ENCODE results near the gene PRLHR. TPM values are rescaled to one million over a fixed set of nuclear protein-coding genes. Genes with fewer than 3 reads are reported as not detected.
A peak's percentile ranks its signal among the peaks of the same experiment; 100 is the strongest.

Gene PRLHR
- total RNA-seq, 1 experiment from 2014 or later, result not detected

DNA sequence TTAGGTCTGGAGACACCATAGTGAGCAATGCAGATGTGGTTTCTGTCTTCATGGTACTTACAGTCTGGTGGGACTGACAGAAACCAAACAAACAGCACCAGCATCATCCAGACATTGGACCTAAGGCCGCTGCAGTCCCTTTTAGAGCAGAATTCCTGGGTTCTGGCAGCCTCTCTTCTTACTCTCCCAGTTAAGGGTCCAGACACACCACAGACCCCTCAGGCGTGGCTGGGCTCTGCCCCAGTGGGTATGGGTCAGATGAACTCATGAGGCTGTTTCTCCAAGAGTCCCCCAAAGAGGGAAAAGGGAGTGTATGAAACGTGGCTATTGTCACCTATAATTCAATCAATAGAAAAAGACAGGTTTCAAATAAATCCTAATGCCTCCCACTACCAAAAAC is 31.3 kb downstream of the PRLHR start:
- ChIA-PET POLR2A (interaction anchor here (0.5 kb wide), 1 partner anchor 236 kb away, joined by 3 read pairs; no protein-coding TSS in a partner anchor), CTCF (interaction anchor here (0.6 to 9.7 kb wide), 5 partner anchors 13 to 466 kb away, joined by 3 to 161 read pairs (median 3); no protein-coding TSS in a partner anchor)
- intact Hi-C loops (cut with micrococcal nuclease), result no loop called here
- no peak for DNase-seq (ENCODE audit: unreplicated experiment)
- Mint-ChIP-seq H3K9me3 (ENCODE audit: unreplicated experiment) (peaks cover 16% of the 10 kb centered on the region), H3K4me1 (ENCODE audit: insufficient read depth, unreplicated experiment) (peaks cover 10% of the 10 kb centered on the region), H3K27ac (ENCODE audit: low read depth, unreplicated experiment) (no peak overlapping the region), H3K4me3 (ENCODE audit: unreplicated experiment) (no peak overlapping the region), H3K36me3 (ENCODE audit: insufficient read depth, unreplicated experiment) (no peaks in the 10 kb centered on the region), H3K27me3 (ENCODE audit: insufficient read depth, unreplicated experiment) (no peaks in the 10 kb centered on the region)
- no TSS peak for BruUV-seq (replicated peaks)
- TF ChIP-seq, protein P1, sequence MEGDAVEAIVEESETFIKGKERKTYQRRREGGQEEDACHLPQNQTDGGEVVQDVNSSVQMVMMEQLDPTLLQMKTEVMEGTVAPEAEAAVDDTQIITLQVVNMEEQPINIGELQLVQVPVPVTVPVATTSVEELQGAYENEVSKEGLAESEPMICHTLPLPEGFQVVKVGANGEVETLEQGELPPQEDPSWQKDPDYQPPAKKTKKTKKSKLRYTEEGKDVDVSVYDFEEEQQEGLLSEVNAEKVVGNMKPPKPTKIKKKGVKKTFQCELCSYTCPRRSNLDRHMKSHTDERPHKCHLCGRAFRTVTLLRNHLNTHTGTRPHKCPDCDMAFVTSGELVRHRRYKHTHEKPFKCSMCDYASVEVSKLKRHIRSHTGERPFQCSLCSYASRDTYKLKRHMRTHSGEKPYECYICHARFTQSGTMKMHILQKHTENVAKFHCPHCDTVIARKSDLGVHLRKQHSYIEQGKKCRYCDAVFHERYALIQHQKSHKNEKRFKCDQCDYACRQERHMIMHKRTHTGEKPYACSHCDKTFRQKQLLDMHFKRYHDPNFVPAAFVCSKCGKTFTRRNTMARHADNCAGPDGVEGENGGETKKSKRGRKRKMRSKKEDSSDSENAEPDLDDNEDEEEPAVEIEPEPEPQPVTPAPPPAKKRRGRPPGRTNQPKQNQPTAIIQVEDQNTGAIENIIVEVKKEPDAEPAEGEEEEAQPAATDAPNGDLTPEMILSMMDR (IDR thresholded peaks at IDR 0.05; ENCODE audit: unreplicated experiment), result no peak

DNA sequence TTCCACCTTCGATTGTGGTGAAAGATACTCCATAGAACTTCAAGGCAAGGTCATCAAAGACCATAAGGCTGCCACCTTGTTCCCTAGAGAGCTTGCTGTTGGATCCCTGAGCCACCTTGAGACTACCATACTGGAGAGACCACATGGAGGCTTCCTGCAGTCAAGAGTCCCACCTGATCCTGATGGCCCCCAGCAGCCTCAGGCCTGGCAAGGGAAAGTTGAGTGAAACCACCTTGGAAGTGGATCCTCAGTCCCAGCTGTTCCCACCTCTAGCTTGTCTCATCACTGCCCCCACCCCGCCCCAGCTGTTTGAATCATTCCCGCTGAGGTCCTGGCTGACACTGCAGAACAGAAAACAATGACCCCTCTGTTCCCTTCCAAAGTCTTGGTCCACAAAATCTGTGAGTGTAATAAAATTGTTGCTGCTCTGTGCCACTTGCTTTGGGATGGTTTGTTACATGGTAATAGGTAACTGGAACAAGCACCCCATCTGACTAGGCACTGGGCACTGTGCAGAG is 32.0 kb downstream of the PRLHR start:
- ChIA-PET CTCF (interaction anchor here (0.6 to 0.8 kb wide), 2 partner anchors 158 to 1347 kb away, joined by 3 read pairs; no protein-coding TSS in a partner anchor), POLR2A (interaction anchor here (0.6 kb wide), 1 partner anchor 98 kb away, joined by 3 read pairs; no protein-coding TSS in a partner anchor)
- BruUV-seq (replicated peaks), result no TSS peak
- no peak for DNase-seq (ENCODE audit: unreplicated experiment)
- H3K27me3 Mint-ChIP-seq (ENCODE audit: insufficient read depth, unreplicated experiment), result no peaks in the 10 kb centered on the region
- TF ChIP-seq, protein P1 (IDR thresholded peaks at IDR 0.05; ENCODE audit: unreplicated experiment), result no peak
- no peaks in the 10 kb centered on the region for H3K36me3 Mint-ChIP-seq (ENCODE audit: insufficient read depth, unreplicated experiment)
- H3K4me1 Mint-ChIP-seq (ENCODE audit: insufficient read depth, unreplicated experiment), result peaks cover 6% of the 10 kb centered on the region
- H3K4me3 Mint-ChIP-seq (ENCODE audit: unreplicated experiment), result no peak overlapping the region
- H3K9me3 Mint-ChIP-seq (ENCODE audit: unreplicated experiment), result peaks cover 16% of the 10 kb centered on the region
- intact Hi-C loops (cut with micrococcal nuclease), result no loop called here
- no peak overlapping the region for H3K27ac Mint-ChIP-seq (ENCODE audit: low read depth, unreplicated experiment)

DNA sequence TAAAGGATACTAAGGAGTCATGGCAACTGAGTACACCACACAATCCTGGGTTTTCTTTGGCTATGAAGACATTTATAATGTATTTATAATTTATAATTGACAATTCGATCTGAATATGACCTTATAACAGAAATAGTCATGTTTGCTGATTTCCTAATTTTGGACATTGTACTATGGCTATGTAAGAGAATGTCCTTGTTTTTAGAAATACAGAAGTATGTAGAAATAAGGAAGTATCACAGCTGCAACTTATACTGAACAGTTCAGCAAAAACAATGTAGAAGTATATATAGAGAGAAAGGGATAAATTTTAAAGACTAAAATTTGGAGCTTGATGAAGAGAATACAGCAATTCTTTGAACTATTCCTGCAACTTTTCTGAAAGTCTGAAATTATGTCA is 32.6 kb downstream of the PRLHR start:
- H3K9me3 Mint-ChIP-seq (ENCODE audit: unreplicated experiment), result peaks cover 16% of the 10 kb centered on the region
- BruUV-seq (replicated peaks), result no TSS peak
- H3K36me3 Mint-ChIP-seq (ENCODE audit: insufficient read depth, unreplicated experiment), result no peaks in the 10 kb centered on the region
- H3K27ac Mint-ChIP-seq (ENCODE audit: low read depth, unreplicated experiment), result no peak overlapping the region
- H3K27me3 Mint-ChIP-seq (ENCODE audit: insufficient read depth, unreplicated experiment), result no peaks in the 10 kb centered on the region
- intact Hi-C loops (cut with micrococcal nuclease), result no loop called here
- no peak overlapping the region for H3K4me3 Mint-ChIP-seq (ENCODE audit: unreplicated experiment)
- ChIA-PET CTCF (interaction anchor here (0.8 kb wide), 1 partner anchor 1346 kb away, joined by 3 read pairs; no protein-coding TSS in a partner anchor), POLR2A (interaction anchor here (0.6 kb wide), 1 partner anchor 98 kb away, joined by 3 read pairs; no protein-coding TSS in a partner anchor)
- TF ChIP-seq, protein P1 (IDR thresholded peaks at IDR 0.05; ENCODE audit: unreplicated experiment), result no peak
- DNase-seq (ENCODE audit: unreplicated experiment), result no peak
- H3K4me1 Mint-ChIP-seq (ENCODE audit: insufficient read depth, unreplicated experiment), result peaks cover 4% of the 10 kb centered on the region

DNA sequence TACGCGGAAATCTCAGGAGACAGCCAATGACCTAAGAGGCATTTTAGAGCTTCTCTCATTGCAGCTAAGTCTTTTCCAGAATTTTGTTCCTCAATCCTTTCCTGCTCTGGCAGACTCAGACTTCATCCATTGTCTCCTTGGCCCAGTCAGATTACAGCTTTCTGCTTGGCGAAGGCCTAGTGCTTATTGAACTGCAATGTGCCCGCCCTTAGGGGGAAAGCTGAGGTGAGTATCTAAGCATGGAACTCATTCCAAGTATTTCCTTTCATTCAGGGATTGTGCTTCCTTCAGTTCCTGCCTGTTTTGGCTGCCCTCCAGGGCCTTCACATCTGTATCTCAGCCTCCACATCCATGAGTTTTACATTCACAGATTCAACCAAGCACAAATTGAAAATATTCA is 37.5 kb downstream of the PRLHR start:
- Mint-ChIP-seq H3K4me3 (ENCODE audit: unreplicated experiment) (no peak overlapping the region), H3K27me3 (ENCODE audit: insufficient read depth, unreplicated experiment) (peaks cover 36% of the 10 kb centered on the region), H3K9me3 (ENCODE audit: unreplicated experiment) (peaks cover 27% of the 10 kb centered on the region), H3K27ac (ENCODE audit: low read depth, unreplicated experiment) (no peak overlapping the region), H3K36me3 (ENCODE audit: insufficient read depth, unreplicated experiment) (no peaks in the 10 kb centered on the region), H3K4me1 (ENCODE audit: insufficient read depth, unreplicated experiment) (no peaks in the 10 kb centered on the region)
- peak; percentile 25 for DNase-seq (ENCODE audit: unreplicated experiment)
- TF ChIP-seq, protein P1 (IDR thresholded peaks at IDR 0.05; ENCODE audit: unreplicated experiment), result no peak
- ChIA-PET POLR2A (interaction anchor here (0.5 to 1.2 kb wide), 3 partner anchors 9 to 276 kb away, joined by 3 to 4 read pairs (median 3); no protein-coding TSS in a partner anchor), CTCF (interaction anchor here (0.6 to 1.8 kb wide), 7 partner anchors 10 to 1126 kb away, joined by 3 to 5 read pairs (median 3); partner anchors contain the start of gene FAM204A)
- intact Hi-C loops (cut with micrococcal nuclease), result no loop called here
- no TSS peak for BruUV-seq (replicated peaks)

All from MCF 10A (cell line).